Measurements from ENCODE around the gene VSTM4.

DNA sequence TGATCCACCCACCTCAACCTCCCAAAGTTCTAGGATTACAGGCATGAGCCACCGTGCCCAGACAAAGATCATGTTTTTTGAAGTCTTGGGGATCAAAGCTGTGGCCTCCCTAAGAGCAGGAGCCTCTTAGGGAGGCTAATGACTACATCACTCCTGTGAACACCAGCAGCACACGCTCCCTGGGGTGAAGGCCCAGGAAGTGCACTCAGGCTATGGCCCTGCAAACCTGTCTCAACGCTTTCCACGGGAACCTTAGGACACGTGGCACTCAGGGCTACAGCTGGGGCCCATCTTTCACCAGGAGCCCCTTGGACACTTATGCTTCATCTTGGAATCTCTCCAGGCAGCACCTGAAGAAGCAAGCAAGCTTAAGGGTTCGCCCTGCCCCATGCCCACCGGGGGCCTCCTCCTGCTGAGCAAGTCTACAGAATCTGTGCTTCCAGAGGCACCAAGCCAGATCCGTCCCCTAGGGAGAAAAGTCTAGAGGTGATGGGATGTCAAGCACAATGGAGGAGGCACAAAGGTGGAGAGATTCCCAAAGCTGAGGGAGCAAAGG, 18.4 kb downstream of the VSTM4 start:
- TF ChIP-seq CTCF (IDR thresholded peaks at IDR 0.05; ENCODE audit: low read depth, low read length) (no peak), EZH2phosphoT487 (IDR thresholded peaks at IDR 0.05; ENCODE audit: low read depth) (no peak)

Data from OCI-LY3 (cell line).